CD4-positive, CD25-positive, alpha-beta regulatory T cell (primary cell): ENCODE data around the gene GALNT12. TPM values are rescaled to one million over a fixed set of nuclear protein-coding genes. Genes with fewer than 3 reads are reported as not detected.

Experiments
- ATAC-seq, 2 donors: fragments of 150-1000 bp; cut with Tn5 transposase; one replicate each; pipeline ENCODE4 v1.10.0; 2021; ENCODE audit warnings: low read depth in 2 of 2, moderate number of reproducible peaks in 2 of 2, moderate library complexity in 1 of 2
- DNase-seq, 3 donors: peaks; one replicate each; pipeline versions ENCODE4 v3.0.0 to v3.0.0-alpha.2; 2012 to 2022; ENCODE audit warnings: mixed read lengths in 1 of 3
- H3K27ac ChIP-seq: one replicate; pipeline ENCODE4 v1.7.0; 2013; ENCODE audit warnings: mild to moderate bottlenecking, low read length; ENCODE audit not compliant: insufficient read depth, poor library complexity, severe bottlenecking
- H3K27me3 ChIP-seq: one replicate; pipeline ENCODE4 v1.7.0; 2013; ENCODE audit warnings: low read length; ENCODE audit not compliant: control insufficient read depth, insufficient read depth
- H3K36me3 ChIP-seq: one replicate; pipeline ENCODE4 v1.7.0; 2013; ENCODE audit warnings: mild to moderate bottlenecking, low read length, moderate library complexity; ENCODE audit not compliant: control insufficient read depth, insufficient read depth
- H3K4me1 ChIP-seq: 2 replicates; pipeline ENCODE4 v1.7.0; 2013; ENCODE audit warnings: mild to moderate bottlenecking, low read length; ENCODE audit not compliant: insufficient read depth, control insufficient read depth, poor library complexity, severe bottlenecking
- H3K4me3 ChIP-seq: one replicate; pipeline ENCODE4 v1.7.0; 2013; ENCODE audit warnings: low read depth, mild to moderate bottlenecking, low read length, moderate library complexity
- H3K9me3 ChIP-seq, 2 experiments: 1 replicate in 1 of 2; 2 replicates in 1 of 2; pipeline ENCODE4 v1.7.0; 2013; ENCODE audit warnings: low read length in 2 of 2, mild to moderate bottlenecking in 1 of 2, moderate library complexity in 1 of 2; ENCODE audit not compliant: control insufficient read depth in 2 of 2
- H3K27ac Mint-ChIP-seq, 3 donors: one replicate each; pipeline ENCODE4 v1.8.0; 2020 to 2022; ENCODE audit warnings: mild to moderate bottlenecking in 3 of 3, mixed read lengths in 3 of 3, moderate library complexity in 2 of 3
- H3K27me3 Mint-ChIP-seq: one replicate; pipeline ENCODE4 v1.8.0; 2022; ENCODE audit warnings: mild to moderate bottlenecking, mixed read lengths
- H3K36me3 Mint-ChIP-seq: one replicate; pipeline ENCODE4 v1.8.0; 2020; ENCODE audit warnings: mixed read lengths
- H3K4me1 Mint-ChIP-seq, 4 donors: one replicate each; pipeline ENCODE4 v1.8.0; 2020 to 2022; ENCODE audit warnings: mixed read lengths in 4 of 4, mild to moderate bottlenecking in 1 of 4
- H3K4me3 Mint-ChIP-seq, 4 donors: one replicate each; pipeline ENCODE4 v1.8.0; 2020 to 2022; ENCODE audit warnings: mild to moderate bottlenecking in 4 of 4, mixed read lengths in 4 of 4, moderate library complexity in 3 of 4
- H3K9me3 Mint-ChIP-seq, 7 donors: one replicate each; pipeline ENCODE4 v1.8.0; 2020 to 2022; ENCODE audit warnings: mixed read lengths in 7 of 7, mild to moderate bottlenecking in 3 of 7, moderate library complexity in 2 of 7
- polyA plus RNA-seq, 4 donors: library from polyadenylated mRNA; unstranded; fragments of 300-500 nt; fragmentation: Illumina TruSeq; gene quantifications; one replicate each; pipeline ENCODE4 v1.2.3, GENCODE V29; 2021
- total RNA-seq: library from RNA; stranded (reverse); gene quantifications from one replicate; pipeline ENCODE4 v1.2.3, GENCODE V29; 2022

The GALNT12 gene
- total and polyA plus RNA-seq, 5 donors from 2014 or later = 1.4 to 4.7 (median 2.0) TPM

DNA sequence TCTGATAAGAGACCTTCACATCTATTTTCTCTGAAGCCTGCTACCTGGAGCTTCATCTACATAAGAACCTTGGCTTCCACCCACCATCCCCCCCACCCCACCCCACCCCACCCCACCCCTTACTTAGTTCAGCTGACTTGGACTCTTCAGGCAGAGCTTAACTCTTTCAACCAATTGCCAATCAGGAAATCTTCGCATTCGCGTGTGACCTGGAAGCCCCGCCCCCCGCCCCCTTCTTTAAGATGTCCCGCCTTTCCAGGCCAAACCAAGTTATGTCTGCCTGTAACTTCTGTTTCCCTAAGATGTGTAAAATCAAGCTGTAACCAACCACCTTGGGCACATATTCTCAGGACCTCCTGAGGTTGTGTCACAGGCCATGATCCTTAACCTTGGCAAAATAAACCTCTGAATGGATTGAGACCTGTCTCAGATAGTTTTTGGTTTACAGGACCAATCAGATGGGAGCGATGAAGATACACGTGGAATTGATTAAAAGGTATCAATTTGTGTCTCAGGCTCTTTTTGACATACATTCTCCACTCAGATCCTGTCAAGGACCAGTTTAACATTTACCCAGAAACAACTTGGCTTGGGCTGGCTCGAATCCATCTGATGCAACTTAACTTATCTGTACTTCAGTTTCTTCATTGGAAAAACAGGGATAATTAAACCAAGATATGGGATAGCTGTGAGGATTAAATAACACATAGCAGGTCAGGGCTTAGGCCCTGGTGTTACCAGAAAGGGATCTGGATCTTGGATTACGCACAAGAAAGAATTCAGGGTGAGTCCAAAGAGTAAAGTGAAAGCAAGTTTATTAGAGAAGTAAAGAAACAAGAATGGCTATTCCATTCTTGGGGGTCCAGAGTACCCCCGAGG, 43.6 kb downstream of the GALNT12 start:
- ATAC-seq (no peak), DNase-seq (no peak)
- H3K27me3 Mint-ChIP-seq = peaks cover 5% of the 10 kb centered on the region
- H3K4me3 Mint-ChIP-seq = no peak overlapping the region
- peaks cover 0 to 7% of the 10 kb centered on the region in 2 experiments for H3K9me3 ChIP-seq
- no peaks in the 10 kb centered on the region for H3K27me3 ChIP-seq
- peaks cover 5% of the 10 kb centered on the region for H3K36me3 Mint-ChIP-seq
- peaks cover 0 to 5% (median 2%) of the 10 kb centered on the region in 4 donors for H3K4me1 Mint-ChIP-seq
- H3K27ac Mint-ChIP-seq = no peak overlapping the region
- H3K9me3 Mint-ChIP-seq = peaks cover 0 to 7% (median 1%) of the 10 kb centered on the region in 7 donors
- no peak overlapping the region for H3K4me3 ChIP-seq
- H3K4me1 ChIP-seq = no peaks in the 10 kb centered on the region
- no peak overlapping the region for H3K27ac ChIP-seq
- H3K36me3 ChIP-seq = no peaks in the 10 kb centered on the region

DNA sequence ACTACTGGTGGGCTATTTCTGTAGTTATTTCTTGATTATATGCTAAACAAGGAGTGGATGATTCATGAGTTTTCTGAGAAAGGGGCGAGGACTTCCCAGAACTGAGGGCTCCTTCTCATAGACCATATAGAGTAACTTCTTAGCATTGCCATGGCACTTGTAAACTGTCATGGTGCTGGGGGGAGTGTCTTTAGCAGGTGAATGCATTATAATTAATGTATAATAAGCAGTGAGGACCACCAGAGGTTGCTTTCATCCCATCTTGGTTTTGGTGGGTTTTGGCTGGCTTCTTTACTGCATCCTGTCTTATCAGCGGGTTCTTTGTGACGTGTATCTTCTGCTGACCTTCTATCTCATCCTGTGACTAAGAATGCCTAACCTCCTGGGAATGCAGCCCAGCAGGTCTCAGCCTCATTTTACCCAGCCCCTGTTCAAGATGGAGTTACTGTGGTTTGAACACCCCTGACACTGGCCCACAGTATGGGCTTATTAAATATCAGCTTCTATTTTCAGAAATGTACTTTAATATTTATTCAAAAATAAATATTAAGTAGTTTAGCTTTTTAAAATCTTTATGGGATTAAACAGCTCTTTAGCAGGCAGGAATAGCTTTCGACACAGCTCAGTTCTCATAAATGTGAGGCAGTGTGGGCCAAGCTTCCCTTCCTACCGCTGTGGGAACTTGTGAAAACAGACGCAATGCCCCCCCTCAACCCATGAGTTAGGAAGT, 44.4 kb downstream of the GALNT12 start:
- H3K36me3 ChIP-seq = no peaks in the 10 kb centered on the region
- peaks cover 5% of the 10 kb centered on the region for H3K36me3 Mint-ChIP-seq
- H3K27ac ChIP-seq = no peak overlapping the region
- peaks cover 6% of the 10 kb centered on the region for H3K27me3 Mint-ChIP-seq
- DNase-seq (peak in 1 of 3 donors; percentile 72), ATAC-seq (no peak)
- H3K4me1 Mint-ChIP-seq = peaks cover 0 to 5% (median 2%) of the 10 kb centered on the region in 4 donors
- H3K27me3 ChIP-seq = no peaks in the 10 kb centered on the region
- H3K4me3 ChIP-seq = no peak overlapping the region
- no peak overlapping the region for H3K27ac Mint-ChIP-seq
- H3K9me3 Mint-ChIP-seq = peaks cover 0 to 8% (median 1%) of the 10 kb centered on the region in 7 donors
- H3K9me3 ChIP-seq = peaks cover 0 to 7% of the 10 kb centered on the region in 2 experiments
- no peak overlapping the region for H3K4me3 Mint-ChIP-seq
- no peaks in the 10 kb centered on the region for H3K4me1 ChIP-seq

GRCh38 chr9:98852460-98852734, 44.9 kb downstream of the GALNT12 start:
- no peaks in the 10 kb centered on the region for H3K36me3 ChIP-seq
- Mint-ChIP-seq H3K4me3 (no peak overlapping the region), H3K27me3 (peaks cover 10% of the 10 kb centered on the region), H3K27ac (no peak overlapping the region), H3K9me3 (peaks cover 0 to 8% (median 2%) of the 10 kb centered on the region in 7 donors), H3K4me1 (peaks cover 0 to 5% (median 2%) of the 10 kb centered on the region in 4 donors), H3K36me3 (peaks cover 5% of the 10 kb centered on the region)
- no peak overlapping the region for H3K27ac ChIP-seq
- ATAC-seq (no peak), DNase-seq (no peak)
- H3K4me3 ChIP-seq = no peak overlapping the region
- no peaks in the 10 kb centered on the region for H3K4me1 ChIP-seq
- no peaks in the 10 kb centered on the region for H3K27me3 ChIP-seq
- H3K9me3 ChIP-seq = peaks cover 0 to 7% of the 10 kb centered on the region in 2 experiments

GRCh38 chr9:98852961-98853360, 45.5 kb downstream of the GALNT12 start:
- Histone ChIP-seq H3K27me3 (no peaks in the 10 kb centered on the region), H3K27ac (no peak overlapping the region), H3K4me3 (no peak overlapping the region), H3K9me3 (peaks cover 0 to 7% of the 10 kb centered on the region in 2 experiments), H3K36me3 (no peaks in the 10 kb centered on the region), H3K4me1 (no peaks in the 10 kb centered on the region)
- Mint-ChIP-seq H3K9me3 (peaks cover 0 to 8% (median 3%) of the 10 kb centered on the region in 7 donors), H3K27ac (no peak overlapping the region), H3K4me1 (peaks cover 0 to 5% (median 2%) of the 10 kb centered on the region in 4 donors), H3K27me3 (peaks cover 10% of the 10 kb centered on the region), H3K36me3 (peaks cover 5% of the 10 kb centered on the region), H3K4me3 (no peak overlapping the region)
- DNase-seq (no peak), ATAC-seq (no peak)

DNA sequence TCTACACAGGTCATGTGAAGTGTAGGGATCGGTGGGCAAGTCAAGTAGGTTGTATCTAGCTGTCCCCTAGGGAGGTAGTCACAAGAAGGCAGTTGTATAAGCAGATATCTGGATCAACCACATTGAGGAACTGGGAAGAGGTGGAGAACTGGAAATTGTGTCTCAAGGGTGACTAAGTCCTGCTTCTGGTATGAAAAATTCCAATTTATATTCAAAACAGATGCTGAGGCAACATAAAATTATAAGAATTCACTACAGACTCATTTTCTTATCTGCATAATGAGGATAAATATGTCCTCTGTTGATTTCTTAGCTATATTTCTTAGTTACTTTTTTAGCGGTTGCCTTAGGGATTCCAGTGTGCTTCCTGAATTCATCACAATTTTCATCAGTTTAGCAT, 46.8 kb downstream of the GALNT12 start:
- H3K4me3 Mint-ChIP-seq = no peak overlapping the region
- peaks cover 0 to 1% (median 0%) of the 10 kb centered on the region in 4 donors for H3K4me1 Mint-ChIP-seq
- peaks cover 0 to 7% of the 10 kb centered on the region in 2 experiments for H3K9me3 ChIP-seq
- no peaks in the 10 kb centered on the region for H3K27me3 ChIP-seq
- H3K27me3 Mint-ChIP-seq = peaks cover 16% of the 10 kb centered on the region
- H3K36me3 ChIP-seq = no peaks in the 10 kb centered on the region
- DNase-seq = no peak
- no peak overlapping the region for H3K4me3 ChIP-seq
- H3K27ac Mint-ChIP-seq = no peak overlapping the region
- H3K9me3 Mint-ChIP-seq = peaks cover 0 to 8% (median 3%) of the 10 kb centered on the region in 7 donors
- peaks cover 5% of the 10 kb centered on the region for H3K36me3 Mint-ChIP-seq
- ATAC-seq = no peak
- no peaks in the 10 kb centered on the region for H3K4me1 ChIP-seq
- no peak overlapping the region for H3K27ac ChIP-seq

- peaks cover 0 to 7% of the 10 kb centered on the region in 2 experiments for H3K9me3 ChIP-seq
- peaks cover 0 to 1% (median 0%) of the 10 kb centered on the region in 4 donors for H3K4me1 Mint-ChIP-seq
- peaks cover 3% of the 10 kb centered on the region for H3K27me3 ChIP-seq
- no peaks in the 10 kb centered on the region for H3K36me3 ChIP-seq
- DNase-seq = no peak
- peaks cover 22% of the 10 kb centered on the region for H3K27me3 Mint-ChIP-seq
- H3K4me1 ChIP-seq = no peaks in the 10 kb centered on the region
- no peak overlapping the region for H3K27ac ChIP-seq
- no peaks in the 10 kb centered on the region for H3K36me3 Mint-ChIP-seq
- H3K9me3 Mint-ChIP-seq = peaks cover 0 to 8% (median 3%) of the 10 kb centered on the region in 7 donors
- ATAC-seq = no peak
- no peak overlapping the region for H3K4me3 ChIP-seq
- H3K27ac Mint-ChIP-seq = peak overlapping the region in 1 of 3 donors; percentile 12
- H3K4me3 Mint-ChIP-seq = no peak overlapping the region
Observed at GRCh38 chr9:98855592-98855991, 48.1 kb downstream of the GALNT12 start.

- Mint-ChIP-seq H3K27me3 (peaks cover 26% of the 10 kb centered on the region), H3K9me3 (peaks cover 0 to 8% (median 3%) of the 10 kb centered on the region in 7 donors), H3K4me1 (no peaks in the 10 kb centered on the region), H3K36me3 (no peaks in the 10 kb centered on the region), H3K27ac (no peak overlapping the region), H3K4me3 (no peak overlapping the region)
- Histone ChIP-seq H3K36me3 (no peaks in the 10 kb centered on the region), H3K4me3 (no peak overlapping the region), H3K27ac (no peak overlapping the region), H3K4me1 (no peaks in the 10 kb centered on the region), H3K27me3 (peaks cover 3% of the 10 kb centered on the region), H3K9me3 (peaks cover 0 to 7% of the 10 kb centered on the region in 2 experiments)
- DNase-seq (no peak), ATAC-seq (no peak)
Observed at GRCh38 chr9:98856982-98857381, 49.5 kb downstream of the GALNT12 start.
